HG03460 (cell line): Measurements from ENCODE around the gene DKK3.

ENCODE experiments used
- ATAC-seq: cut with Tn5 transposase; IDR thresholded peaks from one replicate; pipeline ENCODE4 v1.9.1; 2021; ENCODE audit not compliant: unreplicated experiment

Gene DKK3

GRCh38 chr11:12005476-12005875, 3.0 kb downstream of the DKK3 start:
- no peak for ATAC-seq

- no peak for ATAC-seq
Measured at GRCh38 chr11:12005061-12005460, 3.4 kb downstream of the DKK3 start.

GRCh38 chr11:12003815-12004214, 4.6 kb downstream of the DKK3 start:
- no peak for ATAC-seq

GRCh38 chr11:12003336-12003735, 5.1 kb downstream of the DKK3 start:
- ATAC-seq, result no peak

- ATAC-seq, result no peak
Measured at GRCh38 chr11:12001186-12001585, 7.2 kb downstream of the DKK3 start.

- no peak for ATAC-seq
Measured at GRCh38 chr11:11998091-11998781, 10.2 kb downstream of the DKK3 start.

- no peak for ATAC-seq
Measured at GRCh38 chr11:11997049-11997322, 11.4 kb downstream of the DKK3 start.

GRCh38 chr11:11996321-11997048, 11.9 kb downstream of the DKK3 start:
- no peak for ATAC-seq

- ATAC-seq, result no peak
Measured at GRCh38 chr11:11995601-11996000, 12.8 kb downstream of the DKK3 start.

- ATAC-seq, result no peak
Measured at GRCh38 chr11:11993839-11994238, 14.6 kb downstream of the DKK3 start.

GRCh38 chr11:11992257-11993212, 15.9 kb downstream of the DKK3 start:
- ATAC-seq, result no peak

- ATAC-seq, result no peak
Measured at GRCh38 chr11:11989774-11990744, 18.4 kb downstream of the DKK3 start.

- ATAC-seq, result no peak
Measured at GRCh38 chr11:11988681-11989261, 19.7 kb downstream of the DKK3 start.

GRCh38 chr11:11988099-11988651, 20.3 kb downstream of the DKK3 start:
- ATAC-seq, result no peak

GRCh38 chr11:11987503-11988022, 20.9 kb downstream of the DKK3 start:
- no peak for ATAC-seq

GRCh38 chr11:11985954-11986949, 22.2 kb downstream of the DKK3 start:
- ATAC-seq, result no peak

GRCh38 chr11:11985016-11985715, 23.3 kb downstream of the DKK3 start:
- ATAC-seq, result no peak

- no peak for ATAC-seq
Measured at GRCh38 chr11:11984563-11984962, 23.9 kb downstream of the DKK3 start.
